Testis (tissue), 3 donors: ENCODE measurements around the gene TOP1. TPM values are rescaled to one million over a fixed set of nuclear protein-coding genes. Genes with fewer than 3 reads are reported as not detected.
A peak's percentile ranks its signal among the peaks of the same experiment; 100 is the strongest.

ENCODE experiments used
- DNase-seq: peaks from one replicate; pipeline ENCODE4 v3.0.0-alpha.2; 2019
- H3K27ac ChIP-seq, 2 donors: fragments of 200-600 bp; sonication (generic); one replicate each; pipeline ENCODE4 v1.5.1; 2019
- H3K27me3 ChIP-seq: fragments of 200-600 bp; sonication (generic); one replicate; pipeline ENCODE4 v1.5.1; 2019
- H3K36me3 ChIP-seq: fragments of 200-600 bp; sonication (generic); one replicate; pipeline ENCODE4 v1.5.1; 2017; ENCODE audit warnings: low read depth; ENCODE audit errors: missing control alignments
- H3K4me1 ChIP-seq: fragments of 200-600 bp; sonication (generic); one replicate; pipeline ENCODE4 v1.5.1; 2019
- H3K4me3 ChIP-seq, 2 donors: fragments of 200-600 bp; sonication (generic); one replicate each; pipeline ENCODE4 v1.5.1; 2017 to 2019
- H3K9me3 ChIP-seq: fragments of 200-600 bp; sonication (generic); one replicate; pipeline ENCODE4 v1.5.1; 2017
- POLR2A ChIP-seq: fragments of 450-650 bp; IDR thresholded peaks from one replicate; pipeline ENCODE4 v1.6.1; 2017; ENCODE audit warnings: antibody characterized with exemption, mild to moderate bottlenecking, moderate library complexity
- WGBS, 2 donors: methylation state at CpG; one replicate each; pipeline ENCODE4 v1.1.5; 2018; 5-methylcytosine and 5-hydroxymethylcytosine counted together
- intact Hi-C: fragments of 100-400 bp; cut with DNase I; formaldehyde crosslinking; loops from one replicate; pipeline ENCODE4 v1.15.1; 2023; ENCODE audit warnings: low total_unique reads
- polyA plus RNA-seq: library from polyadenylated mRNA; stranded (reverse); fragments of 350-450 nt; fragmentation: Illumina TruSeq; extraction: RNeasy Lipid Tissue Mini Kit (QIAGEN cat#74804); gene quantifications from one replicate; pipeline ENCODE4 v1.2.3, GENCODE V29; 2014; ENCODE audit warnings: low read depth, low replicate concordance; ENCODE audit not compliant: insufficient read depth
- total RNA-seq, 2 donors: library from RNA; depleted of rRNA; stranded (reverse); fragments of >200 nt; gene quantifications; one replicate each; pipeline ENCODE4 v1.2.3, GENCODE V29; 2016
- TF ChIP-seq, protein P1 (sequence below), 3 experiments: fragments of 450-650 bp in 2 of 3; fragments of 200-600 bp in 1 of 3; sonication (generic) in 1 of 3; IDR thresholded peaks; one replicate each; pipeline ENCODE4 v1.5.1; 2016 to 2019; ENCODE audit warnings: antibody characterized with exemption in 3 of 3, mild to moderate bottlenecking in 2 of 3, moderate library complexity in 1 of 3

The TOP1 gene
- total and polyA plus RNA-seq, 3 donors from 2014 or later: 12.1 to 36.6 (median 33.8) TPM

DNA sequence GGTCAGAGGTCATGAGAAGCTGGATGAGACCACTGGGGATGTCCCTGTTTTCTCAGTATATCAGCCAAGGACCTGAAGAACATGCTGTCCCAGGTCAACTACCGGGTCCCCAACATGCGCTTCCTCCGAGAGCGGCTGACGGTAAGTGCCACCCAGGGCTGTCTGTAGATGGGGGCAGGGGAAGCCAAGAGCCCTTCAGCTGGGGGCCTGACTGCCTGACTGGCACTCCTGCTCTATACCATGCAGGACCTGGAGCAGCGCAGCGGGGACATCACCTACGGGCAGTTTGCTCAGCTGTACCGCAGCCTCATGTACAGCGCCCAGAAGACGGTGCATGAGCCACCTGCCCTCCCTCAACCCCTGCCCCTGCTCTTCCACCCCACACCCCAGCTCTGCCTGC, 133.8 kb downstream of the TOP1 start:
- DNase-seq: no peak
- Histone ChIP-seq H3K4me3 (no peak overlapping the region), H3K9me3 (no peaks in the 10 kb centered on the region), H3K27me3 (no peaks in the 10 kb centered on the region), H3K36me3 (no peaks in the 10 kb centered on the region), H3K4me1 (peaks cover 14% of the 10 kb centered on the region), H3K27ac (peak overlapping the region in 1 of 2 donors; percentile 42)
- intact Hi-C loops: no loop called here
- 69 to 96% methylated on average over 6 to 11 of the region's 11 CpGs for WGBS, 2 donors
- TF ChIP-seq, protein P1, sequence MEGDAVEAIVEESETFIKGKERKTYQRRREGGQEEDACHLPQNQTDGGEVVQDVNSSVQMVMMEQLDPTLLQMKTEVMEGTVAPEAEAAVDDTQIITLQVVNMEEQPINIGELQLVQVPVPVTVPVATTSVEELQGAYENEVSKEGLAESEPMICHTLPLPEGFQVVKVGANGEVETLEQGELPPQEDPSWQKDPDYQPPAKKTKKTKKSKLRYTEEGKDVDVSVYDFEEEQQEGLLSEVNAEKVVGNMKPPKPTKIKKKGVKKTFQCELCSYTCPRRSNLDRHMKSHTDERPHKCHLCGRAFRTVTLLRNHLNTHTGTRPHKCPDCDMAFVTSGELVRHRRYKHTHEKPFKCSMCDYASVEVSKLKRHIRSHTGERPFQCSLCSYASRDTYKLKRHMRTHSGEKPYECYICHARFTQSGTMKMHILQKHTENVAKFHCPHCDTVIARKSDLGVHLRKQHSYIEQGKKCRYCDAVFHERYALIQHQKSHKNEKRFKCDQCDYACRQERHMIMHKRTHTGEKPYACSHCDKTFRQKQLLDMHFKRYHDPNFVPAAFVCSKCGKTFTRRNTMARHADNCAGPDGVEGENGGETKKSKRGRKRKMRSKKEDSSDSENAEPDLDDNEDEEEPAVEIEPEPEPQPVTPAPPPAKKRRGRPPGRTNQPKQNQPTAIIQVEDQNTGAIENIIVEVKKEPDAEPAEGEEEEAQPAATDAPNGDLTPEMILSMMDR (IDR thresholded peaks at IDR 0.05): no peak
- TF ChIP-seq POLR2A: no peak

DNA sequence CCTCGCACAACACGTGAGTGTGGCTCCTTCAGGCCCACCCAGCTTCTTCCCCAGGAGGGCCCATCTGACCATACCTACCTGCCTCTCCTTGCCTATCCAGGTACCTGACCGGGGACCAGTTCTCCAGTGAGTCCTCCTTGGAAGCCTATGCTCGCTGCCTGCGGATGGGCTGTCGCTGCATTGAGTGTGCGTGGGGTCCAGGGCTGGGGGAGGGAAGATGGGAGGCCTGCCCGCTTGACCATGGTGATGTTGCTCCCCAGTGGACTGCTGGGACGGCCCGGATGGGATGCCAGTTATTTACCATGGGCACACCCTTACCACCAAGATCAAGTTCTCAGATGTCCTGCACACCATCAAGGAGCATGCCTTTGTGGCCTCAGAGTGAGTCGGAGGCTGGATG, 135.2 kb downstream of the TOP1 start:
- Histone ChIP-seq H3K27me3 (no peaks in the 10 kb centered on the region), H3K4me3 (no peak overlapping the region), H3K9me3 (no peaks in the 10 kb centered on the region), H3K27ac (no peak overlapping the region), H3K4me1 (peaks cover 9% of the 10 kb centered on the region), H3K36me3 (no peaks in the 10 kb centered on the region)
- no peak for DNase-seq
- TF ChIP-seq POLR2A: no peak
- TF ChIP-seq, protein P1 (IDR thresholded peaks at IDR 0.05): no peak
- intact Hi-C loops: no loop called here
- 96 to 98% methylated on average over 8 to 11 of the region's 11 CpGs for WGBS, 2 donors

DNA sequence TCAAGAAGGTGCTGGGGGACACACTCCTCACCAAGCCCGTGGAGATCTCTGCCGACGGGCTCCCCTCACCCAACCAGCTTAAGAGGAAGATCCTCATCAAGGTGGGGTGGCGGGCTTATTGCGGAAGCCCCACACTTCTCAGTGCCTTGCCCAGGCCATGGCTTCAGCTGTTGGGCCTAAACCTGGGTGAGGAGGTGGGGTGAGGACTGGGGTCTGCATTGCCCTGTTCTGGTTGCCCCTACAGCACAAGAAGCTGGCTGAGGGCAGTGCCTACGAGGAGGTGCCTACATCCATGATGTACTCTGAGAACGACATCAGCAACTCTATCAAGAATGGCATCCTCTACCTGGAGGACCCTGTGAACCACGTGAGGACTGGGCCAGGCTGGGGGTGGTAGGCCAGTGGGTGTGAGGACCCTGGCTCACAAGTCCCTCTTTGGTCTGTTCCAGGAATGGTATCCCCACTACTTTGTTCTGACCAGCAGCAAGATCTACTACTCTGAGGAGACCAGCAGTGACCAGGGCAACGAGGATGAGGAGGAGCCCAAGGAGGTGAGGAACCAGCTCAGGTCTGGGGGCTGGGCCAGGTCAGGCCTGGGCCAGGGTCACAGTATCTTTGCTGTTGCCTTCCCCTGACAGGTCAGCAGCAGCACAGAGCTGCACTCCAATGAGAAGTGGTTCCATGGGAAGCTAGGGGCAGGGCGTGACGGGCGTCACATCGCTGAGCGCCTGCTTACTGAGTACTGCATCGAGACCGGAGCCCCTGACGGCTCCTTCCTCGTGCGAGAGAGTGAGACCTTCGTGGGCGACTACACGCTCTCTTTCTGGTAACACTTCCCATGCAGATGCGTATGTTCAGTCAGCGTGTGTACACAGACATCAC, 136.6 kb downstream of the TOP1 start:
- DNase-seq: no peak
- H3K4me1 ChIP-seq: peaks cover 9% of the 10 kb centered on the region
- H3K36me3 ChIP-seq: no peaks in the 10 kb centered on the region
- 89 to 94% methylated on average over 6 to 24 of the region's 24 CpGs for WGBS, 2 donors
- H3K27me3 ChIP-seq: no peaks in the 10 kb centered on the region
- intact Hi-C loops: no loop called here
- H3K9me3 ChIP-seq: no peaks in the 10 kb centered on the region
- H3K27ac ChIP-seq: no peak overlapping the region
- TF ChIP-seq, protein P1 (IDR thresholded peaks at IDR 0.05): no peak
- no peak for TF ChIP-seq POLR2A
- H3K4me3 ChIP-seq: no peak overlapping the region

DNA sequence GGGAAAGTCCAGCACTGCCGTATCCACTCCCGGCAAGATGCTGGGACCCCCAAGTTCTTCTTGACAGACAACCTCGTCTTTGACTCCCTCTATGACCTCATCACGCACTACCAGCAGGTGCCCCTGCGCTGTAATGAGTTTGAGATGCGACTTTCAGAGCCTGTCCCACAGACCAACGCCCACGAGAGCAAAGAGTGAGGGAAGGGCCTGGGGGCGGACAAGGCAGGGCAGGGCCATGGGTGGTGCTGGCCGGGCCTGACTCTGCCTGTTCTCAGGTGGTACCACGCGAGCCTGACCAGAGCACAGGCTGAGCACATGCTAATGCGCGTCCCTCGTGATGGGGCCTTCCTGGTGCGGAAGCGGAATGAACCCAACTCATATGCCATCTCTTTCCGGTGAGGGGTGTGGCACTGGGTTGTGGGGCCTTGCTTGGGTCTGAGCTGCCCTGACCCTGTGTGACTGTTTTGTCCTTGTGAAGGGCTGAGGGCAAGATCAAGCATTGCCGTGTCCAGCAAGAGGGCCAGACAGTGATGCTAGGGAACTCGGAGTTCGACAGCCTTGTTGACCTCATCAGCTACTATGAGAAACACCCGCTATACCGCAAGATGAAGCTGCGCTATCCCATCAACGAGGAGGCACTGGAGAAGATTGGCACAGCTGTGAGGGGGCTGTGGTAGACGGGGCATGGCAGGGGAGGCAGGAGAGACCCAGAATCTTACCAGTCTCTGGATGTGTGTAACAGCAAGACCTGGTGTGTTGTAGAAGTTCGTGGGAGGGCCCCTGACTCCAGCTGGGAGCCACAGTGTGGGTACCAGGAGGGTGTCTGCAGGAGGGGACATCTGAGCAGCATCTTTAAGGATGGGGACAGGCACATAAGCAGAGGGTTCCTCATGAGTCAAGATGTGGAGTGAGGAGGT, 137.8 kb downstream of the TOP1 start:
- Histone ChIP-seq H3K36me3 (no peaks in the 10 kb centered on the region), H3K27me3 (no peaks in the 10 kb centered on the region), H3K27ac (no peak overlapping the region), H3K9me3 (no peaks in the 10 kb centered on the region), H3K4me1 (peaks cover 9% of the 10 kb centered on the region), H3K4me3 (no peak overlapping the region)
- no peak for TF ChIP-seq POLR2A
- TF ChIP-seq, protein P1 (IDR thresholded peaks at IDR 0.05): no peak
- intact Hi-C loops: no loop called here
- WGBS, 2 donors: 89 to 92% methylated on average over 27 of the region's 27 CpGs
- no peak for DNase-seq
